Measurements from ENCODE around the gene CRHR2. TPM values are rescaled to one million over a fixed set of nuclear protein-coding genes. Genes with fewer than 3 reads are reported as not detected.

CRHR2 gene
- polyA plus RNA-seq, 1 donor from 2014 or later = 0.15 TPM

DNA sequence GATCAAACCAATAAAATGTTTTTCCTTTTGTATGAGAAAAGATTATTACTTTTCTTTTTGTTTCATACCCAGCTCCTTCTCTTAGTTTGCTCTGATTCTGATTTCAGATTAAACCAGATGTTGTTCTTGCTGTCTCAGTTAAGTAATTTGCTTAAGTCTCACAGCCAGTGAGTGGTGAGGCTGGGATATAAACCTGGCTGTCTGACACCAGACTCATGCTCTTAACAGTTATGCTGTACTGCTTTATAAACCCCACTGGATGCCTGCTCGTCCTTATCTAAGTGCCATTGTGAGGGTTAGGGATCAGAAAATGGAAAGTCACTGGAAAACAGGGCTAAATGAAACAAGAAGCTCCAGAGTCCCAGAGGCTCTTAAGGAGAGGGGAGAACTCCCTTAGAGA lies 63.3 kb downstream of the CRHR2 start:
- Histone ChIP-seq H2AFZ (ENCODE audit: low read depth, low read length) (no peak overlapping the region), H3K4me2 (ENCODE audit: low read length) (no peak overlapping the region), H3K4me3 (ENCODE audit: low read length) (no peak overlapping the region), H3K9me3 (ENCODE audit: low read length) (no peaks in the 10 kb centered on the region), H3K27me3 (ENCODE audit: insufficient read depth, low read depth, low read length) (no peaks in the 10 kb centered on the region), H3K36me3 (ENCODE audit: insufficient read depth, low read length) (peaks cover 5% of the 10 kb centered on the region), H3K79me2 (replicated peaks; ENCODE audit: insufficient read depth, low read length) (no peaks in the 10 kb centered on the region), H3K9ac (ENCODE audit: low read length) (no peak overlapping the region), H3F3A (ENCODE audit: insufficient read depth, low read length, poor library complexity, severe bottlenecking) (no peaks in the 10 kb centered on the region), H4K20me1 (ENCODE audit: insufficient read depth) (no peaks in the 10 kb centered on the region), H3K9me2 (ENCODE audit: insufficient read depth, low read length) (no peaks in the 10 kb centered on the region), H3K27ac (ENCODE audit: low read length) (no peak overlapping the region)
- no peak for TF ChIP-seq EZH2 (IDR thresholded peaks at IDR 0.05; ENCODE audit: borderline replicate concordance, insufficient read depth, low read length, poor library complexity, severe bottlenecking)
- no peak for TF ChIP-seq REST (IDR thresholded peaks at IDR 0.05; ENCODE audit: borderline replicate concordance)
- no peak for TF ChIP-seq POLR2AphosphoS5 (IDR thresholded peaks at IDR 0.05)
- TF ChIP-seq, protein P1, sequence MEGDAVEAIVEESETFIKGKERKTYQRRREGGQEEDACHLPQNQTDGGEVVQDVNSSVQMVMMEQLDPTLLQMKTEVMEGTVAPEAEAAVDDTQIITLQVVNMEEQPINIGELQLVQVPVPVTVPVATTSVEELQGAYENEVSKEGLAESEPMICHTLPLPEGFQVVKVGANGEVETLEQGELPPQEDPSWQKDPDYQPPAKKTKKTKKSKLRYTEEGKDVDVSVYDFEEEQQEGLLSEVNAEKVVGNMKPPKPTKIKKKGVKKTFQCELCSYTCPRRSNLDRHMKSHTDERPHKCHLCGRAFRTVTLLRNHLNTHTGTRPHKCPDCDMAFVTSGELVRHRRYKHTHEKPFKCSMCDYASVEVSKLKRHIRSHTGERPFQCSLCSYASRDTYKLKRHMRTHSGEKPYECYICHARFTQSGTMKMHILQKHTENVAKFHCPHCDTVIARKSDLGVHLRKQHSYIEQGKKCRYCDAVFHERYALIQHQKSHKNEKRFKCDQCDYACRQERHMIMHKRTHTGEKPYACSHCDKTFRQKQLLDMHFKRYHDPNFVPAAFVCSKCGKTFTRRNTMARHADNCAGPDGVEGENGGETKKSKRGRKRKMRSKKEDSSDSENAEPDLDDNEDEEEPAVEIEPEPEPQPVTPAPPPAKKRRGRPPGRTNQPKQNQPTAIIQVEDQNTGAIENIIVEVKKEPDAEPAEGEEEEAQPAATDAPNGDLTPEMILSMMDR (IDR thresholded peaks at IDR 0.05; ENCODE audit: poor library complexity, severe bottlenecking) = no peak

DNA sequence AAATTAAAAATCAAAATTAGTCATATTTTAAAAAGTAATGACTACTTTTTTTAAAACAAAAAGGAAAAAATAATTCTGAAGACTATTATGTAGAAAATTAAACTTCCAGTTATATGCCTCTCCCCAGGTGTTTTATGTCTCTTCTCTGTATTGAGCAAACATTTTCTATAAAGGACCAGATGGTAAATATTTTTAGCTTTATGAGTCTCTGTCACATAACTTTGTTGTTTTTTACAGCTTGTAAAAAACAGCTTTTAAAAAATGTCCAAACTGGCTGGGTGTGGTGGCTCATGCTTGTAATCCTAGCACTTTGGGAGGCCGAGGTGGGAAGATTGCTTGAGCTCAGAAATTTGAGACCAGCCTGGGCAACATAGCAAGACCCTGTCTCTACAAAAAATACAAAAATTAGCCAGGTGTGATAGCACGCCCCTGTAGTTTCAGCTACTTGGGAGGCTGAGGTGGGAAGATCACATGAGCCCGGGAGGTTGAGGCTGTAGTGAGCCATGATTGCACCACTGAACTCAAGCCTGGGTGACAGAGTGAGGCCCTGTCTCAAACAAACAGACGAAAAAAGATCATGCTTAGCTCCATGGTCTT lies 64.1 kb downstream of the CRHR2 start:
- Histone ChIP-seq H3K9me3 (ENCODE audit: low read length) (no peaks in the 10 kb centered on the region), H3K4me2 (ENCODE audit: low read length) (no peak overlapping the region), H3K9me2 (ENCODE audit: insufficient read depth, low read length) (no peaks in the 10 kb centered on the region), H3K4me3 (ENCODE audit: low read length) (no peak overlapping the region), H3K27me3 (ENCODE audit: insufficient read depth, low read depth, low read length) (no peaks in the 10 kb centered on the region), H3K79me2 (replicated peaks; ENCODE audit: insufficient read depth, low read length) (no peaks in the 10 kb centered on the region), H3F3A (ENCODE audit: insufficient read depth, low read length, poor library complexity, severe bottlenecking) (no peaks in the 10 kb centered on the region), H3K9ac (ENCODE audit: low read length) (no peak overlapping the region), H2AFZ (ENCODE audit: low read depth, low read length) (no peak overlapping the region), H3K36me3 (ENCODE audit: insufficient read depth, low read length) (peaks cover 4% of the 10 kb centered on the region), H4K20me1 (ENCODE audit: insufficient read depth) (no peaks in the 10 kb centered on the region), H3K27ac (ENCODE audit: low read length) (no peak overlapping the region)
- TF ChIP-seq REST (IDR thresholded peaks at IDR 0.05; ENCODE audit: borderline replicate concordance) (no peak), RAD21 (conservative IDR thresholded peaks at IDR 0.05) (no peak), EZH2 (IDR thresholded peaks at IDR 0.05; ENCODE audit: borderline replicate concordance, insufficient read depth, low read length, poor library complexity, severe bottlenecking) (no peak), MXI1 (conservative IDR thresholded peaks at IDR 0.05; ENCODE audit: poor library complexity, severe bottlenecking) (no peak), EP300 (conservative IDR thresholded peaks at IDR 0.05; ENCODE audit: poor library complexity, severe bottlenecking) (no peak), TAF1 (IDR thresholded peaks at IDR 0.05; ENCODE audit: low read depth) (no peak), SMC3 (conservative IDR thresholded peaks at IDR 0.05; ENCODE audit: poor library complexity) (no peak), POLR2AphosphoS5 (IDR thresholded peaks at IDR 0.05) (no peak)
- TF ChIP-seq, protein P1 (IDR thresholded peaks at IDR 0.05; ENCODE audit: poor library complexity, severe bottlenecking) = no peak

Measured in neural cell (in vitro differentiated cells).